Vagina (tissue), 2 donors: ENCODE results near the gene UQCRH. TPM values are rescaled to one million over a fixed set of nuclear protein-coding genes. Genes with fewer than 3 reads are reported as not detected.

ENCODE experiments used
- DNase-seq, 2 donors: peaks; one replicate each; pipeline ENCODE4 v3.0.0-alpha.2; 2017; ENCODE audit errors: extremely low spot score in 2 of 2
- H3K27ac ChIP-seq: fragments of 200-600 bp; sonication (generic); one replicate; pipeline ENCODE4 v1.5.1; 2019
- H3K27me3 ChIP-seq: fragments of 200-600 bp; sonication (generic); one replicate; pipeline ENCODE4 v1.5.1; 2019
- H3K36me3 ChIP-seq, 2 donors: fragments of 200-600 bp; sonication (generic); one replicate each; pipeline ENCODE4 v1.5.1; 2017 to 2019
- H3K4me1 ChIP-seq: fragments of 200-600 bp; sonication (generic); one replicate; pipeline ENCODE4 v1.5.1; 2019
- H3K4me3 ChIP-seq, 2 donors: fragments of 200-600 bp; sonication (generic); 1 replicate in 1 of 2; 2 replicates in 1 of 2; pipeline ENCODE4 v1.5.1; 2016 to 2019
- H3K9me3 ChIP-seq: fragments of 200-600 bp; sonication (generic); one replicate; pipeline ENCODE4 v1.5.1; 2019
- CTCF ChIP-seq, 3 experiments: fragments of 450-650 bp in 2 of 3; fragments of 200-600 bp in 1 of 3; sonication (generic) in 1 of 3; IDR thresholded peaks; one replicate each; pipeline ENCODE4 v1.5.1; 2017 to 2019; ENCODE audit warnings: antibody characterized with exemption in 3 of 3, mild to moderate bottlenecking in 2 of 3, moderate library complexity in 2 of 3
- POLR2A ChIP-seq, 2 donors: fragments of 450-650 bp; IDR thresholded peaks; one replicate each; pipeline ENCODE4 v1.6.1; 2017; ENCODE audit warnings: antibody characterized with exemption in 2 of 2, mild to moderate bottlenecking in 2 of 2, moderate library complexity in 2 of 2
- POLR2AphosphoS5 ChIP-seq, 2 donors: sonication (generic); formaldehyde crosslinking; IDR thresholded peaks; one replicate each; pipeline ENCODE4 v1.9.0; 2017; ENCODE audit warnings: antibody characterized with exemption in 2 of 2, mild to moderate bottlenecking in 2 of 2, low read depth in 1 of 2; ENCODE audit not compliant: insufficient read depth in 1 of 2
- intact Hi-C: fragments of 100-400 bp; cut with DNase I; formaldehyde crosslinking; loops from one replicate; pipeline ENCODE4 v1.15.1; 2023
- total RNA-seq: library from RNA; depleted of rRNA; stranded (reverse); fragments of >200 nt; gene quantifications from one replicate; pipeline ENCODE4 v1.2.3, GENCODE V29; 2016

Gene UQCRH
- total RNA-seq, 1 donor from 2014 or later = 175 TPM

- Histone ChIP-seq H3K9me3 (no peaks in the 10 kb centered on the region), H3K4me3 (peak overlapping the region; percentile 75 to 82), H3K4me1 (peaks cover 47% of the 10 kb centered on the region), H3K27ac (peak overlapping the region; percentile 98), H3K27me3 (no peaks in the 10 kb centered on the region), H3K36me3 (peaks cover 0 to 22% of the 10 kb centered on the region in 2 donors)
- TF ChIP-seq CTCF (IDR thresholded peaks at IDR 0.05) (no peak), POLR2A (IDR thresholded peaks at IDR 0.05) (no peak), POLR2AphosphoS5 (IDR thresholded peaks at IDR 0.05; ENCODE audit: insufficient read depth in 1 of 2, low read depth in 1 of 2) (no peak)
- intact Hi-C loops = no loop called here
- no peak for DNase-seq
Observed at GRCh38 chr1:46300673-46301405, 2.7 kb upstream of the UQCRH start.

GRCh38 chr1:46301406-46301807 is 2.1 kb upstream of the UQCRH start:
- intact Hi-C loops = no loop called here
- DNase-seq = no peak
- Histone ChIP-seq H3K36me3 (peaks cover 0 to 18% of the 10 kb centered on the region in 2 donors), H3K27me3 (no peaks in the 10 kb centered on the region), H3K27ac (peak overlapping the region; percentile 98), H3K9me3 (no peaks in the 10 kb centered on the region), H3K4me1 (peaks cover 53% of the 10 kb centered on the region), H3K4me3 (peak overlapping the region; percentile 75 to 82)
- TF ChIP-seq CTCF (IDR thresholded peaks at IDR 0.05) (no peak), POLR2AphosphoS5 (IDR thresholded peaks at IDR 0.05; ENCODE audit: insufficient read depth in 1 of 2, low read depth in 1 of 2) (no peak), POLR2A (IDR thresholded peaks at IDR 0.05) (no peak)

GRCh38 chr1:46301808-46302640 is 1.5 kb upstream of the UQCRH start:
- Histone ChIP-seq H3K27ac (peak overlapping the region; percentile 98), H3K27me3 (no peaks in the 10 kb centered on the region), H3K4me3 (peak overlapping the region; percentile 75 to 82), H3K4me1 (peaks cover 59% of the 10 kb centered on the region), H3K36me3 (peaks cover 0 to 12% of the 10 kb centered on the region in 2 donors), H3K9me3 (no peaks in the 10 kb centered on the region)
- no peak for DNase-seq
- intact Hi-C loops = loop anchor here (2.0 kb wide), 1 partner anchor 39 kb away; the partner anchor contains the start of gene NSUN4
- no peak for TF ChIP-seq CTCF (IDR thresholded peaks at IDR 0.05)
- no peak for TF ChIP-seq POLR2A (IDR thresholded peaks at IDR 0.05)
- TF ChIP-seq POLR2AphosphoS5 (IDR thresholded peaks at IDR 0.05; ENCODE audit: insufficient read depth in 1 of 2, low read depth in 1 of 2) = peak in 1 of 2 donors; percentile 48

GRCh38 chr1:46302641-46303037 is 859 bp upstream of the UQCRH start:
- H3K4me1 ChIP-seq = peaks cover 65% of the 10 kb centered on the region
- no peaks in the 10 kb centered on the region for H3K27me3 ChIP-seq
- peak overlapping the region; percentile 98 for H3K27ac ChIP-seq
- TF ChIP-seq POLR2AphosphoS5 (IDR thresholded peaks at IDR 0.05; ENCODE audit: insufficient read depth in 1 of 2, low read depth in 1 of 2) (no peak), POLR2A (IDR thresholded peaks at IDR 0.05) (no peak), CTCF (IDR thresholded peaks at IDR 0.05) (no peak)
- peaks cover 0 to 5% of the 10 kb centered on the region in 2 donors for H3K36me3 ChIP-seq
- no peaks in the 10 kb centered on the region for H3K9me3 ChIP-seq
- H3K4me3 ChIP-seq = peak overlapping the region; percentile 75 to 82
- DNase-seq = no peak
- intact Hi-C loops = loop anchor here (2.0 kb wide), 1 partner anchor 38 kb away; the partner anchor contains the start of gene NSUN4
